Activated CD4-positive, alpha-beta T cell treated with anti-CD3 and anti-CD28 coated beads, Interleukin-2, amount 10 ng/mL, durations not matched to agents 24 days and 14 days (primary cell): ENCODE data around the gene CEP131. TPM values are rescaled to one million over a fixed set of nuclear protein-coding genes. Genes with fewer than 3 reads are reported as not detected.

Experiments
- DNase-seq: peaks from one replicate; pipeline ENCODE4 v3.0.0; 2022
- H3K27ac Mint-ChIP-seq: one replicate; pipeline ENCODE4 v1.8.0; 2022; ENCODE audit warnings: mild to moderate bottlenecking, mixed read lengths
- H3K27me3 Mint-ChIP-seq: one replicate; pipeline ENCODE4 v1.8.0; 2022; ENCODE audit warnings: mixed read lengths
- H3K36me3 Mint-ChIP-seq: one replicate; pipeline ENCODE4 v1.8.0; 2022; ENCODE audit warnings: low read depth, mild to moderate bottlenecking, mixed read lengths
- H3K4me1 Mint-ChIP-seq: one replicate; pipeline ENCODE4 v1.8.0; 2021; ENCODE audit warnings: mixed read lengths
- H3K4me3 Mint-ChIP-seq: one replicate; pipeline ENCODE4 v1.8.0; 2022; ENCODE audit warnings: mild to moderate bottlenecking, moderate library complexity, mixed read lengths
- H3K9me3 Mint-ChIP-seq: one replicate; pipeline ENCODE4 v1.8.0; 2021; ENCODE audit warnings: mixed read lengths
- intact Hi-C: fragments of 100-400 bp; cut with micrococcal nuclease; formaldehyde crosslinking; loops from one replicate; pipeline ENCODE4 v1.15.1; 2023
- total RNA-seq: library from RNA; stranded (reverse); gene quantifications from 2 replicates; pipeline ENCODE4 v1.2.3, GENCODE V29; 2022

The CEP131 gene
- total RNA-seq, 1 donor from 2014 or later = 18.0 TPM

DNA sequence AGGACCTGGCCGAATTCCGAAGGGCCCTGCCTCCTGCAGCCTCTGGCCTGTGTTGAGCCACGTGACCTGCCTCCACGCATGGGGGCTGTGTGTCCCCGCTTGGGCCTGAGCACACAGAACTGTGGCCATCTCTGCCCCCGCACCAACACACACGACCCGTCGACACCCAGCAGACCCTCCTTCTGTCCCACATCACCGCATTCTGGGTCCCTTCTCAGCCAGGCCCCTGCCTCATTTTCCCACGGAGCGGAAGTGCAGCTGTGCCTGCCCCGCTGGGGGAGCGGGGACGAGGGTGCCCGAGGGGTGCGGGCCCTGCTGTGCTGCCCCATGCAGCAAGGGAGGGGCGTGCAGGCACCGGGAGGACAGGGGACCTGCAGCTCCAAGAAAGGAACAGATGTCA lies 34.8 kb upstream of the CEP131 start:
- no peak overlapping the region for H3K27ac Mint-ChIP-seq
- peaks cover 10% of the 10 kb centered on the region for H3K4me1 Mint-ChIP-seq
- DNase-seq = no peak
- no peak overlapping the region for H3K4me3 Mint-ChIP-seq
- intact Hi-C loops = loop anchor here (10.0 kb wide), 1 partner anchor 67 kb away; no protein-coding TSS in a partner anchor
- H3K27me3 Mint-ChIP-seq = no peaks in the 10 kb centered on the region
- no peaks in the 10 kb centered on the region for H3K9me3 Mint-ChIP-seq
- peaks cover 15% of the 10 kb centered on the region for H3K36me3 Mint-ChIP-seq

DNA sequence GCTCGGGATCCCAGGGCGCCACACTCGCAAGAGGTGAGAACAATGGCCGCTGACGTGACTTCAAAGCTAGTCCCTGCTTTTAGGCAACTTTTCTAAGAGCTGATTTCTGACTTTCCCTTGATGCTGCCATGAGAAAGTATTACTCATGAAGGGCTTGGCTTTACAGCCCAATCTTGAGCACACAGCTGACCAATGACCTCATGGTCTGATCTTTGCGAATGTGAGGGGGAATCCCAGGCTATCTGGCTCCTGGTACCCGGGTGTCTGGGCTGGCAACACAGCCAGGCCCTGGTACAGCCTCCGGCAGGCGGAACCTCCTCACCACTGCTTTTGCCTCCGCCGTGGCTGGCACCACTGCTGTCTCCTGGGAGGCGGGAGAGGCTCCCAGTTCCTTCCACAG lies 33.9 kb upstream of the CEP131 start:
- H3K4me3 Mint-ChIP-seq = no peak overlapping the region
- intact Hi-C loops = loop anchor here (10.0 kb wide), 1 partner anchor 68 kb away; no protein-coding TSS in a partner anchor
- H3K4me1 Mint-ChIP-seq = peaks cover 10% of the 10 kb centered on the region
- no peaks in the 10 kb centered on the region for H3K27me3 Mint-ChIP-seq
- H3K36me3 Mint-ChIP-seq = peaks cover 16% of the 10 kb centered on the region
- no peaks in the 10 kb centered on the region for H3K9me3 Mint-ChIP-seq
- H3K27ac Mint-ChIP-seq = no peak overlapping the region
- DNase-seq = no peak

DNA sequence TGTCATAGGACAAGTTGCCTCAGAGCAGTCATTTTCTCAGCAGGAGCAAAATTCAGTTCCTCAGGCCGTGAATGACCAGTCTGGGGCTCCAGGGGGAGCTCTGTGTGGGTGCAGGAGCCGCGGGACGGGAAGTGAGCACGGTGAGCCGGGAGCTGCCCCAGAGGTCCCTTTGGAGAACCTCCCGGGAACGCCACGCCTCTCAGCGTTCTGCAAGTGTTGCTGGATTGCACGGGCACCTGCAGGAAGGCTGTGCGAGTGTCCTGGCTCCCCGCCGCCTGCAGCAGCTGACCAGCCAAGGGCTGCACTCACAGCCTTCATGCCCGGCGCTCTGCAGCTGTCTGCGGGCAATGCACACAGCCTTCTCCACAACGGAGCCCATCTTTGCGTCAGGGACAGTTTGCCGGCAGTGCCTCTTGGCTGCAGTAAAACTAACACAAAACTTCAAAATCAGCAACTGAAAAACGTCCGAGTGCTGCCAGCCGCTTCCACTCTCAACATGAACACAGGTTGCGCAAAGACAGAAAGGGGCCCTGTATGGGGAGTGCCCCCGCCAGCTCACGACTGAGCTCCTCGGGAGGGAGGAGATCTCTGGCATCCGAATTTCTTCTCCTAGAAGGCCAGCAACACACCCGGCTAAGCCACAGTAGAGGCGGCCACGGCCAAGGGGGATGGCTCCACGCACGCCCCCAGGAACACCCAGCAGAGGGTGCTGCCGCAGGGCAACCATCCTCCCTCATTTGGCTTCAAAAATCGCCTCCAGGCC lies 32.4 kb upstream of the CEP131 start:
- intact Hi-C loops = loop anchor here (5.0 to 10.0 kb wide), 3 partner anchors 70 to 297 kb away; partner anchors contain the start of gene FAAP100

DNA sequence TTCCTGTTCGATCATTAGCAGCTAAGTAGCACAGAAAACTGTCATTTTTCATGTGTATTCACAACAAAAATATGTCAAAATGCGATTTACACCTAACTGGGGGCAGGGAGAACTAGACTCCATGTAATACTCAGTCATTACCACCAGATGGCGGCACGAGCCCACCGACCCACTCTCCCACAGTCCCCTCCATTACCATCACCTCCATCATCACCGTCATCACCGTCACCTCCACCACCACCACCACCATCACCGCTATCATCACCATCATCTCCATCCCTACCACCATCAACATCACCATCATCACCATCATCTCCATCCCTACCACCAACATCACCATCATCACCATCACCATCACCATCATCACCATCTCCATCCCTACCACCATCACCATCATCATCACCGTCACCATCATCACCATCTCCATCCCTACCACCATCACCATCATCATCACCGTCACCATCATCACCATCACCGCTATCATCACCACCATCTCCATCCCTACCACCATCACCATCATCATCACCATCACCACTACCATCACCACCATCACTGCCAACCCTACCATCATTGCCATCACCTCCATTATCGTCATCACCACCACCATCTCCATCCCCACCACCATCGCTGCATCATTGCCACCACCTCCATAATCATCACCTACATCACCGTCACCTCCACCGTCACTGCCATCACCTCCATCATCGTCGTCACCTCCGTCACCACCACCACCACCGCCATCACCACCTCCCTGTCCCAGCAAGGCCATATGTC lies 30.8 kb upstream of the CEP131 start:
- H3K36me3 Mint-ChIP-seq = peaks cover 16% of the 10 kb centered on the region
- intact Hi-C loops = loop anchor here (1.0 to 10.0 kb wide), 5 partner anchors 42 to 299 kb away; partner anchors contain the start of genes FAAP100 and SLC38A10
- no peaks in the 10 kb centered on the region for H3K9me3 Mint-ChIP-seq
- no peak overlapping the region for H3K4me3 Mint-ChIP-seq
- DNase-seq = peak; percentile 86
- H3K4me1 Mint-ChIP-seq = peaks cover 10% of the 10 kb centered on the region
- H3K27ac Mint-ChIP-seq = peak overlapping the region; percentile 3
- H3K27me3 Mint-ChIP-seq = no peaks in the 10 kb centered on the region

More for the DNA sequence above, 32.4 kb upstream of the CEP131 start:
- Mint-ChIP-seq H3K4me3 (no peak overlapping the region), H3K4me1 (peaks cover 10% of the 10 kb centered on the region), H3K27ac (no peak overlapping the region), H3K27me3 (no peaks in the 10 kb centered on the region), H3K9me3 (no peaks in the 10 kb centered on the region), H3K36me3 (peaks cover 15% of the 10 kb centered on the region)
- no peak for DNase-seq

DNA sequence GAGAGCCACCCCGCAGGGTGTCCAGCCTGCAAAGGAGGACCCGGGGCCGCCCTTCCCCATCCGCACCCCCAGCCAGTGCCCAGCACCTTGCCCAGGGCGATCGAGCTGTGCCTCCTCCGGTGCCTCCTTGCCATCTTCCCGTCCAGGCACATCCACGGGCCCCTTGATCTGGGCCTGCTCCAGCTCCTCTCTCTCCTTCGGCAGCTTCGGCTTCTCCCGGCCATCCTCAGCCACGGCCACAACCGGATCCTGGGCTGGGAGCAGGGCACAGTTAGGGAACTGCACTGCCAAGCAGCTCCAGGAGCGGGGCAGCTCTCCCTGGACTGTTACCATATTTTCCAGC lies 30.2 kb upstream of the CEP131 start:
- Mint-ChIP-seq H3K4me1 (peaks cover 10% of the 10 kb centered on the region), H3K27me3 (no peaks in the 10 kb centered on the region), H3K9me3 (no peaks in the 10 kb centered on the region), H3K4me3 (no peak overlapping the region), H3K36me3 (peaks cover 17% of the 10 kb centered on the region), H3K27ac (no peak overlapping the region)
- DNase-seq = no peak
- intact Hi-C loops = loop anchor here (1.0 to 10.0 kb wide), 5 partner anchors 42 to 299 kb away; partner anchors contain the start of genes FAAP100 and SLC38A10

DNA sequence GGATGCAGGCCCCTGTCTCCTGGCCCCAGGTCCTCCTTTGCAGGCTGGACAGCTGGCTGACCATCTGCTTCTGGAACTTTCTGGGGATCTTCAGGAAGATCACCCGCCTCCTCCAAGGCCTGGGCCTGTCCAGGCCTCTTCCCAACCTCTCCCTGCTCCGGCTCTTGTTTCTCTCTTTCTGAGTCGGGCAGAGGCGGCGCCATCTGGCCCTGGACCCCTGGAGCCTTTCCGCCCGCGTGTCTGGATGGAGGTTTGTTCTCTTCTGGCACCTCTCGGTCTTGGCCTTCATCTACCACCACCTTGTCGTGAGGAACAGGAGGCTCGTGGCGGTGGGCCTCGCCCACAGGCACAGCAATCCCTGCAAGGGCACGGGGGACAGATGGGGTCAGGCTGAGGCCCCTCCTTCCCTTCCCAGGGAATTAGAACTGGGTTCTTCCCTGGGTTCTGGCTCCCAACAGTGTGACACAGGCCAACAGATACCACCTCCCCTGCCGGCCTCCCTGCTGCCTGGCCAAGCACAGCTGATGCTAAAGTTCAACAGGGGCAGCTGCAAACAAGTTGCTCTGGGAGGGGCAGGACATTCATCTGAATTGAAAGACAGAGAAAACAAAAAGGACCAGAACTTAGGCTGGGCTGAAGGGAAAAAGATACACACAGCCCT lies 29.7 kb upstream of the CEP131 start:
- Mint-ChIP-seq H3K27ac (no peak overlapping the region), H3K4me3 (no peak overlapping the region)
- intact Hi-C loops = loop anchor here (5.0 to 10.0 kb wide), 3 partner anchors 72 to 300 kb away; partner anchors contain the start of gene FAAP100

DNA sequence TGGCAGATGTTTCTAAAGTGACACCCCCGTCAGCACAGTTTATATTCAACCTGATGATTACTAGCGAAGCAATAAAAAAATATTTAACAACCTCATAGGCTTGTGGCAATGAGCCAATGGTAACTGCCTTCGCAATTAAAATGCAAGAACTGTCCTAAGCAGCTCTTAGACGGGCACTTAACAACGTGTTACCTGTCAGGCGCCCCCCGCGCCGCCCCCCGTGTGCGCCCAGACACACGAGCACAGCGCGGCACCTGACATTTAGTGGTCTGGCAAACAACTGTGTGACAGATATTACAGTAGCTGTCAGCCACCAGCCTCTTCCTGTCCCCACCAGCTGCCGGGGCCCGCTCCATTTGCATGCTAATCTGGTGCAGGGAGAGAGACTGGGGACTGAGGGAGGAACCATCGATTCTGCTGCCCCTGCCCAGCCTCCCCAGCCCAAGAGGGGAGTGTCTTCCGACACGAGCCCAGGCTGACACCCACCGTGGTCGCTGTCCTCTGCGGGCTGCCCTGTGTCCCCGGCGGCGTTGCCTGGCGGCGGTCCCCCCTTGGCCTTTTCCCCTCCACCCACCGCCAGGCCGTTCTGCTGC lies 29.0 kb upstream of the CEP131 start:
- H3K27me3 Mint-ChIP-seq = no peaks in the 10 kb centered on the region
- peaks cover 10% of the 10 kb centered on the region for H3K4me1 Mint-ChIP-seq
- H3K27ac Mint-ChIP-seq = no peak overlapping the region
- no peak overlapping the region for H3K4me3 Mint-ChIP-seq
- DNase-seq = no peak
- H3K36me3 Mint-ChIP-seq = peaks cover 17% of the 10 kb centered on the region
- no peaks in the 10 kb centered on the region for H3K9me3 Mint-ChIP-seq
- intact Hi-C loops = loop anchor here (5.0 to 10.0 kb wide), 3 partner anchors 73 to 300 kb away; partner anchors contain the start of gene FAAP100

More for the DNA sequence above, 29.7 kb upstream of the CEP131 start:
- Mint-ChIP-seq H3K27me3 (no peaks in the 10 kb centered on the region), H3K36me3 (peaks cover 17% of the 10 kb centered on the region), H3K9me3 (no peaks in the 10 kb centered on the region), H3K4me1 (peaks cover 10% of the 10 kb centered on the region)
- DNase-seq = no peak

DNA sequence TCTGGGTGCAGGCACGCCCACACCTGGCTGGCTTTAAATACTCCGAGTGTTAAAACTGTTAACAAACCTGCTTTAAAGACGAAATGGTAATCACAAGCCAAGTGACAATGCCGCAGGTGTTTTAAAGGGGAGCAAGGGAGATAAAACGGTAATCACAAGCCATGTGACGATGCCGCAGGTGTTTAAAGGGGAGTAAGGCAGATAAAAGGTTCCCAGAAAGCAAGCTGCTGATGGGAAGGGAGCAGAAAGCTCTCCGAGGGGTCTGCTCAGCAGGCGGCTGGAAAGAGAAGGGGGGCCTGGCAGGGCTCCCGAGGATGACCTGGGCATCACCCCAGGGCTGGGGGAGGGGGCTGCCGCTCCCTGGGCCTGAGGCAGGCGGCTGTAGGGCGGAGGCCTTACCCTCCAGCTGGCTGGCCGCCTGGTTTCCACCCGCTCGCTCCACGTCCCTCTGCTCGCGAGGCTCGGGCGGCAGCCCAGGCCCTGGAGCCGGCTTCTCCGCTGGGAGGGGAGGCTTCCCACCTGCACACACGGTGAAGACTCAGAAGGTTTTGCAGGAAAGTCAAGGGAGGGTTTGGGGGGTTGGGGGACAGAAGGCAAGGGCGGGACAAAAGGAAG lies 28.4 kb upstream of the CEP131 start:
- H3K4me3 Mint-ChIP-seq = no peak overlapping the region
- peaks cover 18% of the 10 kb centered on the region for H3K36me3 Mint-ChIP-seq
- H3K27ac Mint-ChIP-seq = no peak overlapping the region
- H3K4me1 Mint-ChIP-seq = peaks cover 10% of the 10 kb centered on the region
- no peaks in the 10 kb centered on the region for H3K9me3 Mint-ChIP-seq
- intact Hi-C loops = loop anchor here (5.0 to 10.0 kb wide), 3 partner anchors 74 to 301 kb away; partner anchors contain the start of gene FAAP100
- no peak for DNase-seq
- H3K27me3 Mint-ChIP-seq = no peaks in the 10 kb centered on the region

DNA sequence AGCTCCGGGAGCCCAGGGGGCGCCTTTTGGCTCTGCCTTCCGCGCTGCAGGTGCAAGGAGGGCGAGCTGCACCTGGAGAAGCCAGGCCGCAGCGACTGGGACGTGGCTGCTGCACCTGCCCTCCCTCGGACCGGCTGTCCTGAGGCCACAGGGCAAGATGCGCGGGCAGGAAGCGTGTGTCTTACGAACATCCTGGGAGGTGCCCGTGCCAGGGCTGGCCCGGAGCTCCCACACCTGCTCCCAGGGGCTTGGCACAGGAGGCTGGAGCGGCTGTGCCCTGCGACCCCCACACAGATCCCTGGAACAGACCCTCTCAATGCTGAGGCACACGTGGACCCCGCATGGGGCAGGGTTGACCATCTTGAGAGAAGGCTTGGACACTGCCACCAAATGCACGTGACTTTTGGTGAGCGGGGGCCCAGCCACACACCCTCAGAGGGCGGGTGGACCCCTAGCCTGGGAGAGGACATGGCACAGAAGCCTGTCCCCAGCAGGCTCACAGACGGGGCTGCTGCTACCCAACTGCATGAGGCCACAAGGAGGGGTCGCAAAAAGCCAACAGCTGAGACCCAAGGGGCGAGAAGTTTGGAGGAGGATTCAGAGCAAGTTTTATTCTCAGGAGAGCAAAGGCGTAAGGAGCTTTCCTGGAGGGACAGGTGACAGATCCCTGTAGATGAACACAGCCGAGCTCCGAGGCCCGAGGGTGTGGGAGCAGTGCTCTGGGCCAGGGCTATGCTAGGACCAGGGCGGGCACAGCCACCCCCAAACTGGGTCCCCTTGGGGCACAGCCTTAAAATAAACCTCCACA lies 27.7 kb upstream of the CEP131 start:
- no peak for DNase-seq
- H3K27me3 Mint-ChIP-seq = no peaks in the 10 kb centered on the region
- no peak overlapping the region for H3K27ac Mint-ChIP-seq
- H3K9me3 Mint-ChIP-seq = no peaks in the 10 kb centered on the region
- H3K4me3 Mint-ChIP-seq = no peak overlapping the region
- intact Hi-C loops = loop anchor here (5.0 to 10.0 kb wide), 3 partner anchors 74 to 302 kb away; partner anchors contain the start of gene FAAP100
- H3K36me3 Mint-ChIP-seq = peaks cover 18% of the 10 kb centered on the region
- peaks cover 10% of the 10 kb centered on the region for H3K4me1 Mint-ChIP-seq

DNA sequence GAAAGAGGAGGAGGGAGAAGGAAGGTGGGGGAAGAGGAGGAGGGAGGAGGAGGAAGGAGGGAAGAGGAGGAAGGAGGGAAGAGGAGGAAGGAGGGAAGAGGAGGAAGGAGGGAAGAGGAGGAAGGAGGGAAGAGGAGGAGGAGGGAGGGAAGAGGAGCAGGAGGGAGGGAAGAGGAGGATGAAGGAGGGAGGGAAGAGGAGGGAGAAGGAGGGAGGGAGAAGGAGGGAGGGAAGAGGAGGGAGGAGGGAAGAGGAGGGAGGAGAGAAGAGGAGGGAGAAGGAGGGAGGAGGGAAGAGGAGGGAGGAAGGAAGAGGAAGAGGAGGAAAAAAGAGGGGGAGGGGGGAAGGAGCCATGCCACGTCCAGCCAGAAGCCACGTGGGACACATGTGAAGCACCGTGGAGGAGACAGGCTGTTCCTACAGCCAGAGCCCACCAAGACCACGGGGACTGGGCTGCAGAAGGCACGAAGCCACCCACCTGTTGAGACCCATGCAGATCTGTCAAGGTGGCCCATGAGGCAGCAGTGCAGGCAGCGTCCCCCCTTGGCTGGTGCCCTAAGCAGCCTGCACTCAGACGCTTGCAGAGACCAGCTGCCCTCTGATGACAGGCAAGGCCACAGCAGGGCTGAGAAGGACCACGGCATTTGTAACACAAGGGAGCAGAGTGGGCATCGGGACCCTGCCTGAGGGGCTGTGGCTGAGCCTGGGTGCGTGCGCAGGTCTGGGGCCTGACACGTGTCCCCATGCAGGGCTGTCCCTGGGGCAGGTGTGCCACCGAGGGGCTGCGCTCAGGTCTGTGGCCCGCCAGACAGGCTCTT lies 26.7 kb upstream of the CEP131 start:
- Mint-ChIP-seq H3K9me3 (no peaks in the 10 kb centered on the region), H3K27ac (no peak overlapping the region)
- intact Hi-C loops = loop anchor here (5.0 to 10.0 kb wide), 4 partner anchors 75 to 303 kb away; partner anchors contain the start of gene FAAP100

DNA sequence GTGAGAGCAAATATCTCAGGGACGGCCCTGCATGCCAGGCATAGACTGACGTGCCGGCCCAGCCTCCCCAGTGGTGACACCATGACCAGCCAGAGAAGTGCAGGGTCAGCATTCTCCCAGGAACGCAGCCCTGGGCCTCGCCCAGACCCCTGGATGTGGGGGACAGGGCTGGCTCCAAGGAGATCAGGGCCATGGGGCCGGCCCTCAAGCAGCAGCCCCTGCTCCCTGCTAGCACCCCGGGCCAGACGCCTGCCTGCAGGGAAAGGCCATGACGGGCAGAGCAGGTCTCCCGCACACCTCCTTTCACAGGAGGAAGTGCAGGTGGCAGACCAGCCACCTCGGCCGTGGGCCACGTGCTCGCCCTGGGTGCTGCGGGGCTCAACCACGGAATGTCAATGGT lies 25.9 kb upstream of the CEP131 start:
- Mint-ChIP-seq H3K27me3 (no peaks in the 10 kb centered on the region), H3K9me3 (no peaks in the 10 kb centered on the region), H3K27ac (no peak overlapping the region), H3K4me1 (peaks cover 6% of the 10 kb centered on the region), H3K4me3 (no peak overlapping the region), H3K36me3 (peaks cover 22% of the 10 kb centered on the region)
- no peak for DNase-seq
- intact Hi-C loops = loop anchor here (10.0 kb wide), 1 partner anchor 224 kb away; no protein-coding TSS in a partner anchor

More for the DNA sequence above, 26.7 kb upstream of the CEP131 start:
- DNase-seq = no peak
- H3K4me3 Mint-ChIP-seq = no peak overlapping the region
- H3K36me3 Mint-ChIP-seq = peaks cover 23% of the 10 kb centered on the region
- no peaks in the 10 kb centered on the region for H3K27me3 Mint-ChIP-seq
- H3K4me1 Mint-ChIP-seq = peaks cover 10% of the 10 kb centered on the region
